PC-3 (cell line): ENCODE results near the gene CA11. TPM values are rescaled to one million over a fixed set of nuclear protein-coding genes. Genes with fewer than 3 reads are reported as not detected.

Source experiments
- ATAC-seq: fragments of 200-7000 bp; cut with Tn5 transposase; 2 replicates; pipeline ENCODE4 v1.9.1; 2020; ENCODE audit warnings: mild to moderate bottlenecking, moderate library complexity
- BruUV-seq: library from RNA; stranded (reverse); fragments of 400-500 nt; replicated peaks from 2 replicates; lab custom pipeline; 2021; lab: Mats Ljungman, UMichigan
- CTCF ChIA-PET: fragments of 300-600 bp; sonication (Branson Sonifier 250); formaldehyde crosslinking; loops from one replicate; lab custom pipeline; 2022; ENCODE audit warnings: antibody characterized with exemption; lab: Charles Lee
- POLR2A ChIA-PET: fragments of 300-600 bp; sonication (Branson Sonifier 250); formaldehyde crosslinking; loops from one replicate; lab custom pipeline; 2022; ENCODE audit warnings: antibody characterized with exemption; ENCODE audit not compliant: unreplicated experiment; lab: Charles Lee
- DNase-seq: peaks from one replicate; pipeline ENCODE4 v3.0.0-alpha.2; 2015
- H2AFZ ChIP-seq: fragments of 300-600 bp; sonication (generic); 2 replicates; pipeline ENCODE4 v1.6.0; 2016; ENCODE audit warnings: antibody characterized with exemption, low read length
- H3F3A ChIP-seq: fragments of 300-600 bp; sonication (generic); one replicate; pipeline ENCODE4 v1.6.0; 2017; ENCODE audit warnings: antibody characterized with exemption, low read length, control low read depth, mild to moderate bottlenecking; ENCODE audit not compliant: unreplicated experiment
- H3K27ac ChIP-seq: fragments of 300-600 bp; sonication (generic); 2 replicates; pipeline ENCODE4 v1.5.1; 2016; ENCODE audit warnings: mild to moderate bottlenecking, low read length
- H3K27me3 ChIP-seq: fragments of 300-600 bp; sonication (generic); 2 replicates; pipeline ENCODE4 v1.6.1; 2016; ENCODE audit warnings: low read length, mixed read lengths
- H3K36me3 ChIP-seq: fragments of 300-600 bp; sonication (generic); 2 replicates; pipeline ENCODE4 v1.6.1; 2016; ENCODE audit warnings: low read depth, mixed run types, low read length, mixed read lengths
- H3K4me1 ChIP-seq: fragments of 300-600 bp; sonication (generic); 2 replicates; pipeline ENCODE4 v1.5.1; 2016; ENCODE audit warnings: low read length; ENCODE audit not compliant: insufficient read depth
- H3K4me2 ChIP-seq: fragments of 300-600 bp; sonication (generic); 2 replicates; pipeline ENCODE4 v1.6.0; 2016; ENCODE audit warnings: low read length
- H3K4me3 ChIP-seq: fragments of 300-600 bp; sonication (generic); 2 replicates; pipeline ENCODE4 v1.5.1; 2016; ENCODE audit warnings: mild to moderate bottlenecking, low read length, mixed read lengths
- H3K79me2 ChIP-seq: fragments of 300-600 bp; sonication (generic); 2 replicates; pipeline ENCODE4 v1.6.1; 2017; ENCODE audit warnings: low read length, mixed read lengths
- H3K9ac ChIP-seq: fragments of 300-600 bp; sonication (generic); 2 replicates; pipeline ENCODE4 v1.6.0; 2016; ENCODE audit warnings: mild to moderate bottlenecking, low read length
- H3K9me2 ChIP-seq: fragments of 300-600 bp; sonication (generic); replicated peaks from 2 replicates; pipeline ENCODE4 v1.6.1; 2016; ENCODE audit warnings: mixed run types, low read length, mixed read lengths
- H3K9me3 ChIP-seq: fragments of 300-600 bp; sonication (generic); 2 replicates; pipeline ENCODE4 v1.6.1; 2016; ENCODE audit warnings: low read length, mixed read lengths
- H4K20me1 ChIP-seq: fragments of 300-600 bp; sonication (generic); 2 replicates; pipeline ENCODE4 v1.6.1; 2016; ENCODE audit warnings: low read length, mixed read lengths
- CTCF ChIP-seq: fragments of 300-600 bp; sonication (generic); conservative IDR thresholded peaks from 2 replicates; pipeline ENCODE4 v1.5.1; 2017; ENCODE audit warnings: antibody characterized with exemption, low read depth, mild to moderate bottlenecking, low read length
- EZH2 ChIP-seq: fragments of 300-600 bp; sonication (generic); IDR thresholded peaks from one replicate; pipeline ENCODE4 v1.6.1; 2017; ENCODE audit warnings: antibody characterized with exemption, mild to moderate bottlenecking, low read length; ENCODE audit not compliant: unreplicated experiment
- EZH2phosphoT487 ChIP-seq: fragments of 300-600 bp; sonication (generic); IDR thresholded peaks from 2 replicates; pipeline ENCODE4 v1.6.1; 2018; ENCODE audit warnings: mild to moderate bottlenecking, antibody characterized with exemption, low read length, borderline replicate concordance
- intact Hi-C: fragments of 100-400 bp; cut with micrococcal nuclease; formaldehyde crosslinking; loops from 2 replicates; pipeline ENCODE4 v1.9.0; 2023
- total RNA-seq: library from RNA; depleted of rRNA; stranded (reverse); fragments of >200 nt; gene quantifications from 2 replicates; pipeline ENCODE4 v1.2.3, GENCODE V29; 2014

The CA11 gene
- total RNA-seq, 1 experiment from 2014 or later, result 4.1 TPM

- H3K9ac ChIP-seq, result peak overlapping the region; percentile 99
- H3F3A ChIP-seq, result no peaks in the 10 kb centered on the region
- H3K27ac ChIP-seq, result no peak overlapping the region
- no TSS peak for BruUV-seq
- peak overlapping the region; percentile 98 for H3K4me2 ChIP-seq
- peak overlapping the region; percentile 100 for H3K4me3 ChIP-seq
- ATAC-seq (no peak), DNase-seq (no peak)
- intact Hi-C loops, result no loop called here
- TF ChIP-seq EZH2phosphoT487, result no peak
- TF ChIP-seq EZH2, result no peak
- peaks cover 35% of the 10 kb centered on the region for H3K36me3 ChIP-seq
- peaks cover 32% of the 10 kb centered on the region for H4K20me1 ChIP-seq
- H2AFZ ChIP-seq, result no peak overlapping the region
- CTCF ChIA-PET, result no interaction called here
- H3K27me3 ChIP-seq, result no peaks in the 10 kb centered on the region
- H3K4me1 ChIP-seq, result peaks cover 27% of the 10 kb centered on the region
- no peaks in the 10 kb centered on the region for H3K9me2 ChIP-seq
- POLR2A ChIA-PET, result no interaction called here
- H3K9me3 ChIP-seq, result no peaks in the 10 kb centered on the region
- peaks cover 42% of the 10 kb centered on the region for H3K79me2 ChIP-seq
Observed at GRCh38 chr19:48617146-48617937, 28.6 kb downstream of the CA11 start.

GRCh38 chr19:48616491-48617056 lies 29.4 kb downstream of the CA11 start:
- Histone ChIP-seq H3K36me3 (peaks cover 35% of the 10 kb centered on the region), H3K9me2 (no peaks in the 10 kb centered on the region), H2AFZ (no peak overlapping the region), H3K27me3 (no peaks in the 10 kb centered on the region), H3K79me2 (peaks cover 42% of the 10 kb centered on the region), H4K20me1 (peaks cover 32% of the 10 kb centered on the region), H3K9ac (no peak overlapping the region; the same call in 1 of the 2 replicates), H3K4me2 (peak overlapping the region; percentile 98), H3K4me3 (peak overlapping the region; percentile 100), H3K4me1 (peaks cover 27% of the 10 kb centered on the region), H3K27ac (no peak overlapping the region), H3K9me3 (no peaks in the 10 kb centered on the region), H3F3A (no peaks in the 10 kb centered on the region)
- ChIA-PET CTCF (no interaction called here), POLR2A (interaction anchor here (0.6 kb wide), 1 partner anchor 1764 kb away, joined by 4 read pairs; no protein-coding TSS in a partner anchor)
- intact Hi-C loops, result no loop called here
- TF ChIP-seq EZH2phosphoT487 (no peak), EZH2 (no peak), CTCF (no peak)
- BruUV-seq, result no TSS peak
- DNase-seq, result no peak
- ATAC-seq, result no peak

- ChIA-PET POLR2A (no interaction called here), CTCF (no interaction called here)
- no peak overlapping the region for H3K27ac ChIP-seq
- H3K4me3 ChIP-seq, result peak overlapping the region; percentile 100; the same call in 1 of the 2 replicates
- intact Hi-C loops, result no loop called here
- ATAC-seq, result no peak
- peaks cover 35% of the 10 kb centered on the region for H3K36me3 ChIP-seq
- no peak overlapping the region for H3K9ac ChIP-seq
- DNase-seq, result no peak
- peaks cover 32% of the 10 kb centered on the region for H4K20me1 ChIP-seq
- no peak for TF ChIP-seq EZH2phosphoT487
- no peak for TF ChIP-seq CTCF
- TF ChIP-seq EZH2, result no peak
- H3K27me3 ChIP-seq, result no peaks in the 10 kb centered on the region
- H3F3A ChIP-seq, result no peaks in the 10 kb centered on the region
- H3K9me2 ChIP-seq, result no peaks in the 10 kb centered on the region
- peaks cover 42% of the 10 kb centered on the region for H3K79me2 ChIP-seq
- H3K9me3 ChIP-seq, result no peaks in the 10 kb centered on the region
- peaks cover 27% of the 10 kb centered on the region for H3K4me1 ChIP-seq
- peak overlapping the region; percentile 98; the same call in 1 of the 2 replicates for H3K4me2 ChIP-seq
- H2AFZ ChIP-seq, result no peak overlapping the region
- BruUV-seq, result no TSS peak
Observed at GRCh38 chr19:48616041-48616436, 29.9 kb downstream of the CA11 start.
